NCI-H748 (cell line): ENCODE measurements around the gene PTPN12.
"Not testable (repeated sequence)": the region's sequence is repeated elsewhere in the genome, so short reads cannot be mapped to it uniquely, and the experiment has no call there.

Source experiments
- DNase-seq: peaks from one replicate; lab custom pipeline; 2025; ENCODE audit not compliant: unreplicated experiment; lab: John Stamatoyannopoulos, UW

PTPN12 gene

DNA sequence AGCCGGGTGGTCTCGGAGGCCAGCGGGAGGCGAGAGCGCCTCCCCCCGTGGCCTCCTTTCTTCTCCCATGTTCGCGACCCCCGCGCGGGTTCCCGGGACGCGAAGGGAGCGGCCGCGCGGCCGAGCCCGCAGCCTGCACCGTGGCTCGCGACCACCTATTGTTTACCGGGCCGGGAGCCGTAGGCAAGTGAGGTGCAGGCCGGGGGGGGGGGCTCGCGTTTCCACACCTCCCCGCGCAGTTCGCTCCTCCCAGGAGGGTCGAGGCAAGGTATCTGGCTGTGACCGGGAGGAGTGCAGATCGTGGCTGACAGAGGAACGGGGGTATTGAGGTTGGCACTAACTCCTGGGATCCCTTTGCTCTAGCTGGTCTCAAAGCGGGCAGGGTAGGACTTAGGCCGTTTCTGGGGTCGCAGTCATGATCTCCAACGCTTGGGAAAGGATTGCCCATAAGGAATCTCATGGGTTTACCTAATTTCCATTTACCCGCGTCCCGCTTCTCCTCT lies 734 bp downstream of the PTPN12 start:
- DNase-seq = peak; percentile 73

GRCh38 chr7:77538281-77539212 lies 1.5 kb downstream of the PTPN12 start:
- DNase-seq = peak; percentile 85

DNA sequence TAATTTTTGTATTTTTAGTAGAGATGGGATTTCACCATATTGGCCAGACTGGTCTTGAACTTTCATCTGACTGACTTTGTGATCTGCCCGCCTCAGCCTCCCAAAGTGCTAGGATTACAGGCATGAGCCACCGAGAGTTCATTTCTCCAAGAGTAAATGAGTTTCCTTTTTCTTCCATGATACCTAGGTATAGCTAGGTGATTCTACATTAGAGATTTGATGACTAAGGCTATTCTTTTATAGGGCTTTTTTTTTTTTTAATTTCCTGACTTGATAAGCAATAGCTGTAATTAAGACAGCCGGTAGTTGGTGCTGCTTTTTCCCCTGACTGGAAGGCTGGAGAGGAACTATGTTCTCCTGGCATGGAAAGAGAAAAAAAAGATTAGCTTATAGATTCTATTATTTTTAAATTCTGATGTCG lies 3.3 kb downstream of the PTPN12 start:
- DNase-seq = no peak

DNA sequence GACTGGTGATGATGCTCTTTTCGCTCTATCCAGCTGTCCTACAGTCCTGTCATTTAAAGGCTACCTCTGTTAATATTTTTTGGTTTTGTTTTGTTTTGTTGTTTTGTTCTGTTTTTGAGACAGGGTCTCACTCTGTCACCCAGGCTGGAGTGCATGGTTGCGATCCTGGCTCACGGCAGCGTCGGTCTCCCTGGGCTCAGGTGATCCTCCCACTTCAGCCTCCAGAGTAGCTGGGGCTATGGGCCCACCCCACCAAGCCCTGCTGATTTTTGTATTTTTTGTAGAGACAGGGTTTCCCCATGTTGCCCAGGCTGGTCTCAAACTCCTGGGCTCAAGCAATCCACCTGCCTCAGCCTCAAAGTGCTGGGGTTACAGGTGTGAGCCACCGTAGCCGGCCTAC lies 3.9 kb downstream of the PTPN12 start:
- DNase-seq = not testable (repeated sequence)

- DNase-seq = no peak
These were observed 5.3 kb downstream of the PTPN12 start for GRCh38 chr7:77542409-77542808.

GRCh38 chr7:77542895-77543294 lies 5.8 kb downstream of the PTPN12 start:
- DNase-seq = no peak

- no peak for DNase-seq
These were observed 6.8 kb downstream of the PTPN12 start for GRCh38 chr7:77543910-77544309.

DNA sequence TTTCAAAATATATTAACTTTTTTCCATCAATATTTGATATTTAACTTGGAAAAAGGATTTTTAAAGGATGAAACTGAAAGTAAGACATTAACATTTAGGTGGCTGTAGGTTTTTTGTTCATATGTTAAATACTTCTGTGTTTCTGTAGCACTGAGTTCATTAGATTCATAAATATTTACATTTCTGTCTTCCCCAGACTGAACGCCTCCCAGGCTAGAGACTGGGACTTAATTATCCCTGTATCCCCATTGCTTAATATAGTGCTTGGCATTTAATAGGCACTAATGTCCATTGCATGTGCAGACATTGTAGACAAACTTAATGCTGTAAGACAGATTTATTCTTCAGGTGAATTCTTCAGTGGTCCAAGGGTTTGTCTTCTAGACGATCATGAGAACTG lies 7.4 kb downstream of the PTPN12 start:
- no peak for DNase-seq

- DNase-seq = no peak
These were observed 11.1 kb downstream of the PTPN12 start for GRCh38 chr7:77548206-77548605.

- DNase-seq = no peak
These were observed 12.2 kb downstream of the PTPN12 start for GRCh38 chr7:77549106-77549870.

GRCh38 chr7:77550586-77550985 lies 13.5 kb downstream of the PTPN12 start:
- no peak for DNase-seq

GRCh38 chr7:77553123-77553522 lies 16.0 kb downstream of the PTPN12 start:
- no peak for DNase-seq

DNA sequence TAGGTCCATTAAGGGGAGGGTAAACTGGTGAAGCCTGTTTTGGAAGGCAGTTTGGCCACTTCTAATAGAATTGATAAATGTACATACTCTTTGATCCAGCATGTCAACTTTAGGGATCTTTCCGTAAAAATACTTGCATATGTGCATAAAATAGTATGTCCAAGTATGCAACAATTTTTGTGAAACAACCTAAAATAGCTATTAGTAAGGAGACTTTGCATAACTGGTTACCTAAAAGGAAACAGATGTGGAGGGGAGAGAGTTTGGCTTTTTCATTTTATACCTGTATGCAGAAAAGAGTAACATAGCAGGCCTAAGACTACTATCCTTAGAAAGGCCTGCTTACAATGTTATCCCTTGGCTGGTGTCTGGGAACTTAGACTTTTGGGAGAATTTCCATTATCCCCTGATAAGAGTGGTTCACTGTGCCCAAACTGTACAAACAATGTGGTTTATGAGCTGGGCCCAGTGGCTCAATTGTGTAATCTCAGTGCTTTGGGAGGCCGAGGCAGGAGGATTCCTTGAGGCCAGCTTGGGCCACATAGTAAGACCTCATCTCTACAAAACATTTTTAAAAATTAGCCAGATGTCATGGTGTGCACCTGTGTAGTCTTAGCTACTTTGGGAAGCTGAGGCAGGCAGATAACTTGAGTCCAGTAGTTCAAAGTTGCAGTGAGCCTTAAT lies 21.3 kb downstream of the PTPN12 start:
- DNase-seq = no peak

DNA sequence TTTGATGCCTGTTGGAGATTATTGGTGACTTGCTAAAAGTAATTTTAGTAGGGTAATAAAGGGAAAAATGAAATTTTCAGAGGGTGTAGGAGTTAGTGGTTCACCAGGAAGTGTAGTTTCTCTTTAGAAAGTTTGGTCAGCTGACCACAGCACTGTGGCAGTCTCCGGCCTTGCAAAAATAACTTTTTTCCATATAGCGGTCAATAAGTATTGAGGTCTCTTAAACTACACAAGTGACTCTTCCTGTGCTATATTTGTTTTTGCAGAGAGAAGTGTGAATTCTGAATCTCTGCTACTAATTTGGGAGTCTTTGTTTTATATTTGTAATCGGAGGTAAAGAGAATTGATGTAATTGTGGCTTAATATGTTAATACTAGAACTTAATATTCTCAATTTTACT lies 24.3 kb downstream of the PTPN12 start:
- DNase-seq = no peak

GRCh38 chr7:77563275-77563674 lies 26.2 kb downstream of the PTPN12 start:
- no peak for DNase-seq

DNA sequence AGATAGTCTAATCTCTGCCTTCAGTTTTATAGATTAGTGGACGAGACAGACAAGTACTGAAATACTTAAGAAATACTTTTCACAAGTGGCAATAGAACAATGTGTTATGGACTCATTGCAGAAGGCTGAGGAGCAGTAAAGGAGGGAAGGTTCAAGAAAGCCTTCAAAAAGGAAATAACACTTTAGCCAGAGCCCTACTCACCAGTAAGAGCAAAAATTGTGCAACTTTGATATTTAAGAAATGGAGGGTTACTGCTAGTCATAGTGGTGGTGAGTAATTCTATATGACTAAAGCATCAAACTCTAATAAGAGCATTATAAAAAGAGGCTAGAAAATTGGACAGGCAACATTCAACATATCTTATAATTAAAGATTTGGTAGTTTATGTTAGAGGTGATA lies 28.8 kb downstream of the PTPN12 start:
- no peak for DNase-seq

- no peak for DNase-seq
These were observed 29.3 kb downstream of the PTPN12 start for GRCh38 chr7:77566421-77566820.

DNA sequence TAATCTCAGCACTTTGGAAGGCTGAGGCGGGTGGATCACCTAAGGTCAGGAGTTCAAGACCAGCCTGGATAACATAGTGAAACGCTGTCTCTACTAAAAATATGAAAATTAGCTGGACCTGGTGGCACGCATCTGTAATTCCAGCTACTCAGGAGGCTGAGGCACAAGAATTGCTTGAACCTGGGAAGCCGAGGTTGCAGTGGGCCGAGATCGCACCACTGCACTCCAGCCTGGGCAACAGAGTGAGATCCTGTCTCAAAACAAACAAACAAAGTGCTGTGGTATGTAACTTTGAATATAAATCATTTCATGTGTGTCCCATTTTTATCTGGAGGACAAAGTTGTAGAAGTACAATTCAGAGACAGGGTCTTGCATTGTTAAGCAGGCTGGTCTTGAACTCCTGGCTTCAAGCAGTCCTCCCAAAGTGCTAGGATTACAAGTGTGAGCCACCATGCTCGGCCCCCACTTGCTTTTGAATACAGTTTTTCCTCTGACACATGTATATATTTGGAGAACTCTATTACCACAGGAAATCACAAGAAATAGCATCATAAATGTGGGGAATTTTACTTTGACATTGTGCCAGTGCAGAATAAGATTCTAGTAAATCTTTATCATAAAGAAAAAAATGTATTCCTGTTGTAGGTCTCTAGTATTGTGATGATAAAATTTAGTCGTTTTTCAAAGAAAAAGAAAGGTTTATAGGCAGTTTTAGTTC lies 32.6 kb downstream of the PTPN12 start:
- DNase-seq = no peak

- DNase-seq = no peak
These were observed 33.4 kb downstream of the PTPN12 start for GRCh38 chr7:77570330-77571011.

GRCh38 chr7:77571801-77572200 lies 34.7 kb downstream of the PTPN12 start:
- no peak for DNase-seq
